HG03521 (cell line): ENCODE measurements around the gene MYH9.
"Not testable (repeated sequence)": the region's sequence is repeated elsewhere in the genome, so short reads cannot be mapped to it uniquely, and the experiment has no call there.

ENCODE experiments used
- ATAC-seq: cut with Tn5 transposase; IDR thresholded peaks from one replicate; pipeline ENCODE4 v1.9.1; 2021; ENCODE audit warnings: mild to moderate bottlenecking, moderate library complexity; ENCODE audit not compliant: unreplicated experiment

MYH9 gene

DNA sequence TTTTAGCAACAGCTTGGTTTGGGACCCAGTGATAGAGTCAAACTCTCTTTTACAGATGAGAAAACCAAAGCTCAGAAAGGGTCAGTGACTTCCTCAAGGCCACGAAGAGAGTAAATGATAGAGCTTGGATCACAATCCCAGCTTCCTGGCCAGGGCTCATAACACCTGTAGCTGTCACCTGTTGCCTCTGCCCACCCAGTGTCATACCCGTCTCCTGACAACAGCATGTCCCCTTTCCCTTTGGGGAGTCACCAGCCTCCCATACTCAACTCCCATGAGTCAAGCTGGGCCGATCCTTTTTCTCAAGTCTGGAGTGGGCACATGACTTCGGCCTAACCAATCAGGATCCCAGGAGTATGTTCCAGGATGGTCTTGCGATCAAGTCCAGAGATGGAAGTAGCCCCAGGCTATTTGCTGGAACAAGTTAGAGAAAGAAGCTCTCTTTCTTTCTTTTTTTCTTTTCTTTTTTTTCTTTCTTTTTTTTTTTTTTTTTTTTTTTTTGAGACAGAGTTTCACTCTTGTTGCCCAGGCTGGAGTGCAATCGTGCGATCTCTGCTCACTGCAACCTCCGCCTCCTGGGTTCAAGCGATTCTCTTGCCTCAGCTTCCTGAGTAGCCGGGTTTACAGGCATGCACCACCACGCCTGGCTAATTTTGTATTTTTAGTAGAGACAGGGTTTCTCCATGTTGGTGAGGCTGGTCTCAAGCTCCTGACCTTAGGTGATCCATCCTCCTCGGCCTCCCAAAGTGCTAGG is 27.8 kb upstream of the MYH9 start:
- no peak for ATAC-seq

DNA sequence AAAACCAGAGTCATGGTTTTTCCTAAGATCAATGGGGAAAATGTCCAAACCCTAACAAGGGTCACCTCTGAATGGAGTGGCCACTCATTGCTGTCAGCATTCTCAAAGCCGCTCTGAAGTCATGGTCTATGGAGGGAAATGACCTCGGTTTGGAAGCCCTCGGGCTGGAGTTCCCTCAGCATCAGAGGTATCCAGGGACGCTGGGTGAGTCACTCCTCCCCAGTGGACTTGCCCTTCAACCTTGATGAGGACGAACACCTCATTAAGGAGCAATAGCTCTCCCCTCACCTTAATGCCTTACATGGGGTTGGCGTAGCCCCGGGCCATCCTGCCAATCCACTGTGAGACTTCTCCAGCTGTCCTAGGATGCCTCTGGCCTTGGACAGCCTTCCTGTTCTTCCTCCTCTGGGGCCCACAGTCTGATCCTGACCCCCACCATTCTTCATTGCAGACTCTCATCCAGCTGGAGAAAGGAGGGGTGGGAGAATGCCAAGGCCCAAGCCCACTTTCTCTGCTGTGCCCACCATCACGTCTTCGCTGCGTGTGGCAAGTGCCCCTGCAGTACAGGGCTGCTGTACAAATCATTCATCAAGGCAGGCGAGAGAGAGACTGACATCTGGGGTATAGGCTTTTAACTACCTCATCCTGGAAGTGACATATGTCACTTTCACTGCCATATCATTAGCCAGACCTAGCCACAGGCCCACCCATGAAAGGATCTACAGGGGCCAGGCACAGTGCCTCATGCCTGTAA is 25.4 kb upstream of the MYH9 start:
- no peak for ATAC-seq

DNA sequence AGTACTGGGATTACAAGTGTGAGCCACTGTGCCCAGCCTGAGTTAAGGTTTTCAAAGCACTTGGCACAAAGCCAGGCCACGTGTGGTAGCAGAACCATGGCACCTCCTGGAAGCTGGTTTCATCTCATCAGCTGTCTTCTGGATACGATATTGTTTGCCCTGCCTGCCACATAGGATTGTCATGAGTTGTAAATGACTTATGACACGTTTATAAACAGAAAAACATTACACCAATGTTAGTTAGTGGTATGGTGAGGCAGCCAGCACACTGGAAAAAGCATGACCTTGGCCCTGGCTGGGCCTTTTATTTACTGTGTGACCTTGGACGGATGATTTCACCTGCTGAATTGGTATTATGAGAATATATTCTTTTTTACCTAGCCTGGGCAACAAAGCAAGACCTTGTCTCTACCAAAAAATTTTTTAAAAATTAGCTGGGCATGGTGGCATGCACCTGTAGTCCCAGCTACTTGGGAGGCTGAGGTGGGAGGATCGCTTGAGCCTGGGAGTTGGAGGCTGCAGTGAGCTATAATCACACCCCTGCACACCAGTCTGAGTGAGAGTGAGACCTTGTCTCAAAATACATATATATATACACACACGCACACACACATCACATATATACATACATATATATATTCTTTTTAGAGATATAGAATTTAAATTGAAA is 24.0 kb upstream of the MYH9 start:
- no peak for ATAC-seq

DNA sequence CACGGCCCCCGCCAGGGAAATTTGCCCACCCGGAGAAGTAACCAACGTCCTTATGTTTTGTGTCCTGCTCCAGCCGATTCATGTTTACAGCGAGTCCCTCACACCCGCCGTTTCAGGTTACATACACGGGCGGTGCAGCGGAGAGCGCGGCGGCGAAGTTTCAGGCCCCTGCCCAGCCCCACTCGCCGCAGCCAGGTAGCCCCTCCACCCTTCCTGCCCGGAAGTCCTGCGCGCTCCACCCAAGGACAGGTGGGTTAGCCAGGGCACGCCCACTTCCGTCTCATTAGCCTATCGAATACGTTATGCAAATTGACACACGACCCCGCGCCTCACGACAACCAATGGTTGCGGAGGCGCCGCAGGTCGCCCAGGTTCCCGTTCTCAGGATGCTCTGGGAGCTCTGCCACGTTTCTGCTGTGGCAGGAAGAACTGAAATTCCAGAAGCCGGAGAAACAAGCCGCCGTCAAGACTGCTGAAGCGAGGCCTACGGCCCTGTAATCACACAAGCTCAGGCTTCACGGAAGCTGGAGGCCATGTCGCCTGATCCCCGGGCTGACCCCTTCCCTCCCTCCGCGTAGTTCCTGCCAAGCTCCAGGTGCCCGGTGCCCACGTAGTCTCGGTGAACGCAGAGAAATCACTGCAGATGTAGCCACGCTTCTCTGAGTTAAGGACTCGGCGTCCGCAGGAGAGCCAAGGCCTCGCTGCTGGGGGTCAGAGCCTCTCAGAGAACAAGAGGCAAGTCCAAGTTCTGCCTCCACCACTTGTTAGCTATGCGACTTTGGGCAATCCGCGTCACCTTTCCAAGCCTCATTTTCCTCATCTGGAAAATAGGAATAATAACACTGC is 22.4 kb upstream of the MYH9 start:
- ATAC-seq = no peak

DNA sequence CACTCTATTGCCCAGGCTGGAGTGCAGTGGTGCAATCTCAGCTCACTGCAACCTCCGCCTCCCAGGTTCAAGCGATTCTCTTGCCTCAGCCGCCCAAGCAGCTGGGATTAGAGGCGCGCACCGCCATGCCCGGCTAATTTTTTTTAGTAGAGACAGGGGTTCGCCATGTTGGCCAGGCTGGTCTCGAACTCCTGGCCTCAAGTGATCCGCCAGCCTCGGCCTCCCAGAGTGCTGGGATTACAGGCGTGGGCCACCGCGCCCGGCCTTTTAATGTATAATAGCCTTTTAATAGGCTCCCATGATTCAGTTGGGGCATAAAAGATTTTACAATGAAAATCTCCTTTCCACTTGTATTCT is 21.8 kb upstream of the MYH9 start:
- ATAC-seq = not testable (repeated sequence)

DNA sequence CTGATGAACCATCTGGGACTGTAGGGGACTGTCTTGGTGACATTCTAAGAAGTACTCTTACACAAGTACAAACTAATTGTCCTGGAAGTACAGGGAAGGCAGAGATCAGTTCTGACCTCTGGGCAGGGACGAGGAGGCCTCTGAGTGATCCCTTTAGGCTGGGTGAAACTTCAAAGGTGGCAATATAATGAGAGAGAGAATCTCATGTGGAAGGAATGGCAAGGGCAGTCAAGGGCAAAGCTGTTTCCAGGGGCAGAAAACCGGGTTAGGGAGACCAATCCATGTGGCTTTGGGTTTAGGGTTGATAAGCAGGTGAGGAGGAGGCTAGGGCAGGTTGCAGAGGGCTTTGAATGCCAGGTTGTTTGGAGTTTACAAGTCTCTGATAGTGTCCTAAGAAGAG is 21.3 kb upstream of the MYH9 start:
- no peak for ATAC-seq

DNA sequence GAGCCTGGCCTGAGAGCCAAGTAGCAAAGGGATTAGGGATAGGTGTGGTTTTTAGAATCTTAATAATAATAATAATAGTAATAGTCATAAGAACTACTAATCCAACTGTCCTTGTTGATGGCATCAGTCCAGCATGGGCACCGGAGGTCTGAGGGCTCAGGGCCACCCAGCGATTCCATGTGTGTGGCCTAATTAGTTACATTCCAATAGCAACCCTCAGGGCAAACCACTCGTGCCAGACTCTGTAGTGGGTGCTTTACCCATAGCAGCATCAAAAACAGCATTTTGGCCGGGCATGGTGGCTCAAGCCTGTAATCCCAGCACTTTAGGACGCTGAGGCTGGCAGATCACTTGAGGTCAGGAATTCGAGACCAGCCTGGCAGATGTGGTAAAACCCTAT is 19.0 kb upstream of the MYH9 start:
- ATAC-seq = no peak

DNA sequence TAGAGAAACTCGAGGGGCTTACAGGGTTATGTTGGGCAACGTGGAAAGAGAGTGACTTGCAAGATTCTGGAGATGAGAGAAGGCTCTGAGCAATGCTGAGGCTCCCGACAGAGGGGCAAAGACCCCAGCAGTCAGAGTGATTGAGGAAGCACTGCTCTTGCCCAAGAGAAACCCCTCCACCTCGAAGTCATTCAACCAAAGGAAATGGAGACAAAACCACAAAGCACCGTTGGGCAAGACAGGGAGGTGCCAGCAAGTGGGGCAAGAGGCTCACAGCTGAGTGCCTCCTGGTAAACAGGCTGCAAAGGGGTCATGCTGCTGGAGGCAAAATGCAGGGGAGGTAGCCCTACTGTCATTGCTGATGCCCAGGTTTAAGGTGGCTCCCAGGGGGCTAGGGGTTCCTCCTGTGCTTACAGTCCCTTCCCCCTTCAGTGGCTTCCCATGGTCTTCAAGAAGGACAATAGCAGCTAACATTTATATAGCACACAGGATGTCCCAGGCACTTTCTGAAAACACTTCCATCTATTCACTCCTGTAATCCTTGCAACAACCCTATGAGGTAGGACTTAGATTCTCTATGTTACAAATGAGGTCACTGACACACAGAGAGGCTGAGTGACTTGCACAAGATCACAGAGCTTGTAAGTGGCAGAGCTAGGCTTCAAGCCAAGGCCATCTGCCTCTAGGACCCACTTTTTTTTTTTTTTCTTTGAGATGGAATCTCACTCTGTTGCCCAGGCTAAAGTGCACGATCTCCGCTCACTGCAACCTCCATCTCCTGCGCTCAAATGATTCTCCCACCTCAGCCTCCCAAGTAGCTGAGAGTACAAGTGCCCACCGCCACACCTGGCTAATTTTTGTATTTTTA is 18.1 kb upstream of the MYH9 start:
- no peak for ATAC-seq

DNA sequence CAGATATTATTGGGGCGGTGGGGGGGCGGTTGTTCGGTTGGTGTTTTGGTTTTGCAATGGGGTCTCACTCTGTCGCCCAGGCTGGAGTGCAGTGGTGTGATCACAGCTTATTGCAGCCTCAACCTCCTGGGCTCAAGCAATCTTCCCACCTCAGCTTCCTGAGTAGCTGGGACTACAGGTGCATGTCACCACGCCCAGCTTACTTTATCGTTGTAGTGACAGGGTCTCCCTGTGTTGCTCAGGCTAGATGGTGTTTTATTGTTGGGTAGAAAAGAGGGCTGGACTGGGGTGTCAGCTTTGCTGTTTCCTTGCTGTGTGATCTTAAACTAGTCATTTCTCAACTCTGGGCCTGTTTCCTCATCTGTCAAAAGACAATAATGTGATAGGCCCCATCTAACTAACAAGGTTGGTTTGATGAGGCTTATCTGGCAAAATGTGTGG is 17.5 kb upstream of the MYH9 start:
- no peak for ATAC-seq

DNA sequence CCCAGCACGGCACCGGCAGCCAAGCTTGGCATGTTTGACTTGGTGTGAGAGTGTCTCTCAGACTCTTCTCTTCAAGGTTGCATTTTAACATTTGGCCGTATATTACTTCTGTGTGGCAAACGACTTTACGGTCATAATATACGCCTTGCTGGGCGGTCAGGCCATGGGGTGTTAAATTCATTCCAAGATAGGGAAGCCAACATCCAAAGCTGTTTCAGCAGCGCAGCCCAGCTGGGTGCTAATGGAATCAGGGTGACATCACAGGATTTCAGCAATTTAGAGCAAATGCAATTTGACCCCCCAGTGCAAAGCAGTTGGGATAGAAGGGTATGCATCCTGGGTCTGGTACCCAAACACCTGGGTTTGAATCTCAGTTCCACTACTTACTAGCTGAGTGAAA is 16.7 kb upstream of the MYH9 start:
- no peak for ATAC-seq

DNA sequence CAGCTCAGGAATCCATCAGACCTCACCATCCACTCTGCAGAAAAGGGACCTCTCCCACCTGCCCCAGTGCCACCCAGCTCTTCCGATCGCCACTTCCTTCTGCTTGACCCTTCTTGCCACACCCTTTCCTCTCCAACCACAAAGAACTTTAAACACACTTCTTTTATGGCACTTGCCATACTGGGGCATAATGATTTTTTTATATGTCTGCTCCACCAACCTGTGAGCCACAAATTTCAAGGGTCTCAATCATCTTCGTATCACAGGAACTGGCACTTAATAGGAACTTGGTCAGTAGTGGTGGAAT is 11.7 kb upstream of the MYH9 start:
- ATAC-seq = no peak

DNA sequence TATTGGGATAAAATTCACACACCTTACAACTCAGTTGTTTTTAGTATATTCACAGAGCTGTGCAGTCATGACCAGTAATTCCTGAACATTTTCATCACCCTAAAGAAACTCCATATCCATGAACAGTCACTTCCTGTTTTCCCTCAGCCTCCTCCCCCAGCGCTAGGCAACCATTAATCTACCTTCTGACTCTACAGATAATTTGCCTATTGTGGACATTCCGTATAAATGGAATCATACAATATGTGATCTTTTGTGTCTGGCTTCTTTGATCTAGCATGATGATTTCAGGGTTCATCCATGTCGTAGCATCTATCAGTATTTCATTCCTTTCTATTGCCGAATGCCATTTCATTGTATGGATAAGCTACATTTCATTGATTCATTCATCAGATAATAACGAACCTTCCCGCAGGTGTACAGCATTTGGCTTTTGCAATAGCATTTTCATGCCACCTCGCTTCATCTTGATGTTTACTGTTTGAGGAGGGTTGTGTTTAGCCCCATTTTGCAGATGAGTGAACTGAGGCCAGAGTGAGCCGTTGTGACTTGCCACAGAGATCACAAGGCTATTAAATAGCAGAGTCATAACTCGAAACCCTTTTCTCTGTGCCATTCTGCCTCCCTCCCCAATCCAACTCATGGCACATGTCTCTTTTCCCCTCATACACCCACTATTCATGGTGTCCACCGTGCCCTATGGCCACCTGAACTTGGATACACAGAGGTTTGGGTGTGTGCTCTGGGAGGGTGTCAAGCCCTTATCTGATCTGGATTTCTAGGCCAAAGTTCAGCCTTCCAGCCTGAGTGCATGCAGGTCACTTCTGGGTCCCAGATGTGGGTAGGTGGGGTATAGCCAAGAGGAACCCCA is 11.1 kb upstream of the MYH9 start:
- ATAC-seq = no peak

DNA sequence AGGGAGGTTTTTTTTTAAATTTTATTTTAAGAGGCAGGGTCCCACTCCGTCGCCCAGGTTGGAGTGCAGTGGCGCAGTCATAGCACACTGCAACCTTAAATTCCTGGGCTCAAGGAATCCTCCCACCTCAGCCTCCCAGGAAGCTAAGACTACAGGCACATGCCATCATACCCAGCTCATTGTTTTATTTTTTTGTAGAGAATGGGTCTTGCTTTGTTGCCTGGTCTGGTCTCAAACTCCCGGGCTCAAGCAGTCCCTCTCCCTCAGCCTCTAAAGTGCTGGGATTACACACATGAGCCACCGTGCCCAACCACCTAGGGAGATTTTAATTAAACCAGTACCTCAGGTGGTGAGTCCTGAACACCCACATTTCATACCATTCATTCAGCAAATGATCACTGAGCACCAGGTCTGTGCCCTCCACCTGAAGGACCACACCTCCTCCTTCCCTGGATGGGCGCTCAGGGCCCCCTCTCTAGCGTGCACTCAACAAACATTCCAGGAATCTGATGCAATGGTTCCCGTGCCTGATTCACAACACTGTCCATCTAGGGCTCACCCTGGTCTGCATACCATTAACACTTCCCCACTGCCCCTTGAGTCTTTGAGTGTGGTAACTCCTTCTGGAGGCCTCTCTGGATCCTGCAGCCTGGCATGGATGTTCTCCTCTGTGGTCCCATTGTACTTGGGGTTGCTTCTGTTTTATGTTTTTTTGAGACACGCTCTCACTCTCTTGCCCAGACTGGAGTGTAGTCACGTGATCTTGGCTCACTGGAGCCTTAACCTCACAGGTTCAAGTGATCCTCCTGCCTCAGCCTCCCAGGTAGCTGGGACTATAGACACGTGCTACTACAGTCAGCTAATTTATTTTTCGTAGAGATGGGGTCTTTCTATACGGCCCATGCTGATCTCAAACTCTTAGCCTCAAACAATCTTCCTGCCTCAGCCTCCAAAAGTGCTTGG is 9.6 kb upstream of the MYH9 start:
- ATAC-seq = no peak

DNA sequence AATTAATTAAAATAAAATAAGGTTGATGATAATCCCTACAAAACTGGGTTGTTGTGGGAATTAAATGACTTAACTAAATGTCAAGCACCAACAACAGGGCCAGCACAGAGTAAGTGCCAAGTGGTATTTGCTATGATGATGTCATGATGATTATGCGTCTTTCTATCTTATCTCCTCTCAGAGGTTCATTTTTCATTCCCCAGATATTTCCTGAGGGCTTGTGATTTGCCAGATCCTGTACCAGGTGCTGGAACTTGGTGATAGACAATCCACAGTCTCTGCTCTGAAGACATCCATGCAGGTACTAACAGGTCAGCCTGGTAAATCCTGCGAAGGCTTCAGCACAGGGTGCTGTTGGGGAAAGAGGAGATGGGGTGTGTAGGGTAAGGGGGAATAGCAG is 8.1 kb upstream of the MYH9 start:
- ATAC-seq = no peak

DNA sequence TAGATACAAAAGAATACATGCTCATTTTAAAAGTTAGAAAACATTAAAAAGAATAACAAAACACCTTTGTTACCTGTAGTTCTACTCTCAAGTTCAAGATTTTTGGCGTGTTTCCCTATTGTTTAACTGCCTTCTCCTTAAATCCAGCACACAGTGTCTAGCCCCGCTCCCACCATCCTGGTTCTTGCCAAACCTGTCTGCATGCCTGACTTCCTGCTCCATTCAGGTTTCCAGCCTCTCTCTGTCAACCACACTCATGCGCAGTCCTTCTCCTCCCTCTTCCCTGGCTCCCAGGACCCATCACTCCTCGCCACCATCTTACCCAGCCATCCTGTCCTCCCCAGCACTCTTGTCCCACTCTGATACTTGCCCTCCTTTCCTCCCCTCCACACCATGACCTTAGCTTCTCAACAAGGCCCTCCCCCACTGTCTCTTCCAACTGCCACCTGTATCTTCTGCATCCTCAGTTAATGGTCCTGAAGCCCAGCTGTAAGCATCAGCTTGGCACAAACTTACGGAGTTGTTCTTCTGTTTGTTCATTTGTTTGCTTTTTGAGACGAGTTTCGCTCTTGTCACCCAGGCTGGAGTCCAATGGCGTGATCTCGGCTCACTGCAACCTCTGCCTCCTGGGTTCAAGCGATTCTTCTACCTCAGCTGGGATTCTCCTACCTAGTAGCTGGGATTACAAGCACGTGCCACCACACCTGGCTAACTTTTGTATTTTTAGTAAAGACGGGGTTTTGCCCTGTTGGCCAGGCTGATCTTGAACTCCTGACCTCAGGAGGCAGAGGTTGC is 7.5 kb upstream of the MYH9 start:
- ATAC-seq = no peak

DNA sequence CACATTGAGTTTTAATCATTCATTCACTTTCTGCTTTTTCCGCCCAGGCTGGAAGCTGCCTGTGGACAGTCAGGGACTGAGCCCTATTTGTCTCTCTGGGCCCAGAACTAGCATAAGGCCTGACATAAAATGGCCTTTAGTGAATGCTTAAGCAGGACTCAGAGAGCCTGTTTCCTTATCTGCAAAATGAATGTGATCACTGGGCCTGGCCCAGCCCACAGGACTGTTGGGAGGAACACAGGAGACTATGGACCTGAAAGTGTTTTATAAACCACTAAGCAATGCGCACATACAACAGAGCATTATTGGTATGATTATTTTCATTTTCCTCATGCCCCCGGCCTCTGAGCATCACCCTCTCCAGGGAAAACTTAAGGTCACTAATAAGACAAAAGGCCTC is 3.9 kb upstream of the MYH9 start:
- no peak for ATAC-seq

DNA sequence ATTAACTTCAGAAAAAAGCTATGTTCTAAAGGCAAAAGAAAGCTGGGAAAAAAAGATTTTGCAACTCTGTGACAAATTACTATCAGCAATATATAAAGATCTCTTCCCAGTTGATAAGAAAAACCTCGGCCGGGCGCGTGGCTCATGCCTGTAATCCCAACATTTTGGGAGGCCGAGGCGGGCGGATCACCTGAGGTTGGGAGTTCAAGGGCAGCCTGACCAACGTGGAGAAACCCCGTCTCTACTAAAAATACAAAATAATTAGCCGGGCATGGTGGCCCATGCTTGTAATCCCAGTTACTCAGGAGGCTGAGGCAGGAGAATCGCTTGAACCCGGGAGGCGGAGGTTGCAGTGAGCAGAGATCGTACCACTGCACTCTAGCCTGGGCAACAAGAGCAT is 1.4 kb upstream of the MYH9 start:
- ATAC-seq = not testable (repeated sequence)

DNA sequence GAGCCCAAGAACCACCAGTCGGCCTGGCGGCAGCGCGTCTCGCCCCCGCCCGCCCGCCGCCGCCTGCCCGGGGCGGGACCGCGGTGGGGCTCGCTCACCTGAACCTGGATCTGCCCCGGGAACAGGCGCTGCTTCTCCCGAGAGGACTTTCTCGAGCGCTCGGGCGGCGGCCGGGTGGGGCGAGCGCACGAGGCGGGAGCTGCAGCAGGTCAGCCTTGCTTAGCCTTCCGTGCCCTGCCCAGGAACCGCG is 133 bp downstream of the MYH9 start:
- no peak for ATAC-seq
